ENCODE results near the gene PRRT1.
"Not testable (repeated sequence)": the region's sequence is repeated elsewhere in the genome, so short reads cannot be mapped to it uniquely, and the experiment has no call there.

Gene PRRT1

GRCh38 chr6:32118782-32119628 is 32.7 kb downstream of the PRRT1 start:
- peak; percentile 79 to 84 for ATAC-seq

DNA sequence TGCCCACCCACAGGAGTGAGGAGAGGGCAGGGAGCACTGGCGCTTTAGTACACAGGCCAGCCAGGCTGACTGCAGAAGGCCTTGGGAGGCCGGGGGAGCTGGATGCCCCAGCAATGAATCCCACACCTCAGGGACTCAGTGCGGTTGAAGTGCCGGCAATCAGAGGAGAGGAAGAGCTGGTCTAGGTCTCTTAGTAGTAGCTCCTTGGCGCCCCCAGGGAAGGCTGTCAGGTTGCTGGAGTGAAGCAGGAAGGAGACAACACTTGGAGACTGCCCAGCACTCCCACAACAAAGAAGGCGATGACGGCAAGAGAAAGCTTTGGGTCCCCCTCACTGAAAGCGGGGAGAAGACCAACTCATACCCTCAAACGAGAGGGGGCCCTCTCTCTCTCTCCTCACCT is 34.3 kb downstream of the PRRT1 start:
- ATAC-seq: no peak

- no peak for ATAC-seq
Observed at GRCh38 chr6:32116674-32117073, 35.1 kb downstream of the PRRT1 start.

GRCh38 chr6:32115623-32116022 is 36.1 kb downstream of the PRRT1 start:
- no peak for ATAC-seq

- ATAC-seq: no peak
Observed at GRCh38 chr6:32114796-32115195, 36.9 kb downstream of the PRRT1 start.

DNA sequence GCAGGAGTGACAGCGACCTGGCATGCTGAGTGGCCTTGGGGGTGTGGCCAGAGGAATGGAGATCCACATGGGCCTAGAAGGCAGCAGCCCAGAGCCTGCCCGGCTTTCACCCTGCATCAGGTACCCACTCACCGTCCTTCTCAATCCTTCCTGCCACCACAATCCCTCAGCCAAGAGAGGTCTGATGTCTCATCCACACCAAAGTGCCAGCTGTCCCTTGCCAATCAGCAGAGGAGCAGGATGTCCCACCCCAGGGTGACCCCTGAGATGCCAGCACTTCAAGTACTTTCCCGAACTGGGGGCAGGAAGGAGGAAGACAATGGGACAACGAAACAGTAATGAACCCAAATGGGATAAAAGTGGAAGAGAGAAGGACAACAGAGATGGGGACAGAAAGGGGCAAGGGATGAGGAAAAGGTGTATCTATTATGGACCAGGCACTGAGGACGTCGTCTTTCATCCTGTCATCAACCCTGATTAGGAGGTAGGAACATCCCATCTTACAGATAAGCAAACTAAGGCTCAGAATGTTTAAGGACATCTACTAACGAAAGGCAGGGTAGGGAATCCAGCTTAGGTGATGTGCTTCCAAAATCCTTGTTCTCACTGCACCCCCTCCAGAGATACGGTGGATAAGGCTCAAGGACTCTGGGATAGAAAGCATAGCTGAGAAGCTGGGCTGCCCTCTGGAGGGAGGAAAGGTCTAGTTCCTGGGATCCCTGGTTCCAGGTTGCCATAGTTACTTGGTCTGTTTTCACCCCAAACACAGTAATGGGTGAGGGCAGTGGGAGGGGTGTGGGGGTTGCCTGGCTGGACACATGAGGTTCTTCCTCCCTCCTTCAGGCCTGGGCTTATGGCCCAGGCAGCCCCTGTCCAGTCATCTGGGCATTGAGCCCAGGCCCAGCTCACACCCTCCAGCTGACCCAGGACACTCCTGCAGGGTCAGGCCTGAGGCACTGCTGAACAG is 38.1 kb downstream of the PRRT1 start:
- no peak for ATAC-seq

DNA sequence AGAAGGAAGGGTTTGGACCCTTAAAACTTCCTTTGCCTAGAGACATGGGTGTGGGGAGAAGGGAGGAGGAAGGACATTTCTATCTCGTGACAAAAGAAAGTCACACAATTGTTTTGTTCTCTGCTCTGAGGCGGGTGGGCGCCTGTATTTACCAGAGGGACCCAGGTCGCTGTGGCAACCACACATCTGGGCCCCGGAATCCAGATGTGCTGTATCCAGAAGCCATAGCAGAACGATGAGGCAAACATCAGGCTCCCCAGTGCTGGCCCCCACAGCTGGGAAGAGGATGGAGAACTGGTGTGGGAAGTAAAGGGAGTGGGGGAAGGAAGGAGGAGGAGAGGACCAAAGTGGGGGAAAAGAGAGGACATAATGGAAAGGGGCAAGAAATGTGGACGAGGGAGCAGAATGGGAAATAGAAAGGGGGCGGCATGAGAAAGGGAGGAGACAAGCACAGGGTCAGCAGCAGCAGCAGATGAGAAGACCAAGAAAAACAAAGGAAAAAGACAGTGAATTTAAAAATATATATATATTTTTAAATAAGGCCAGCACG is 39.2 kb downstream of the PRRT1 start:
- ATAC-seq: no peak

- ATAC-seq: no peak
Observed at GRCh38 chr6:32111424-32112066, 40.2 kb downstream of the PRRT1 start.

DNA sequence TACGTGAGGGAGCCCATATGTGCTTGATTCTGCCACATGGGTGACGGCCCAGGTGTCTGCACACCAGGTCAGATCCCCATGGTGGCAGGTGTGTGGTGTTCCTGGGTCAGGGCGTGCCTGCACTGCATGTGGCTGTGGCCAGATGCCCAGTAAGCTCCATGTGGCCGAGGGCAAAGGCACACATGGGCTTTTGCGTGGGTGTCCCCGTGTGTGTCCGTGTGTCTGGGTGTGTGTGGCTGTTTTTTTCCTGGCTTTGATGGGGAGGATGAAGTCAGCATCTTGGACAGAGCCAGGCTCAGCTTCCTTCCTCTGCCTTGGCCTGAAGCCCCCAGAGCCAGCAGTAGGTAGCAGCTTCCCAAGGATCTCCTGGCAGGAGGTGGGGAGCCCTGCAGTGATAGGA is 41.1 kb downstream of the PRRT1 start:
- no peak for ATAC-seq

DNA sequence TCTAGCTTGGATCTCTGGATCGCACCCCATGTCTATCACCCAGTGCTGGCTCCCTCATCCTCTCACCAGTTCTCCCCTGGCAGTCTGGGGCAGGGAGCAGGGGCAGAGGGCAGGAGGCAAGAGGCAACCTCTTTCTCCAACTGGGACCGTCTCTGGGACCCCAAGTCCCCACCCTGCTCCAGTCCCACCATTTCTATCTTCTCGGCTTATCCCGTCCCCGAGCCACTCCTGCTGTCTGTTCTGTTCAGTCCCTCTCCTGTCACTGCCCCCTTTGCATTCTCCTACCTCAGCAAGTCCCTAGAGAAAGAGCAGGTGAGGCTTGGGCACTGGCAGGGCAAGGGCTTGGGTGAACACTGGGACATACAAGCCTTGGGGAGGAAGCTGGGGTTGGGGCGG is 42.0 kb downstream of the PRRT1 start:
- ATAC-seq: no peak

GRCh38 chr6:32109114-32109764 is 42.5 kb downstream of the PRRT1 start, which contains the start of gene TNXB:
Gene TNXB (minus strand): TSS chr6:32109338. CDS start chr6:32098198, 11,140 bp downstream.
- peak in 1 of 2 donors; percentile 19 for ATAC-seq

GRCh38 chr6:32108727-32109113 is 43.0 kb downstream of the PRRT1 start:
- no peak for ATAC-seq

GRCh38 chr6:32108094-32108627 is 43.6 kb downstream of the PRRT1 start:
- ATAC-seq: no peak

- no peak for ATAC-seq
Observed at GRCh38 chr6:32107406-32107805, 44.3 kb downstream of the PRRT1 start.

- ATAC-seq: no peak
Observed at GRCh38 chr6:32105433-32105832, 46.3 kb downstream of the PRRT1 start.

DNA sequence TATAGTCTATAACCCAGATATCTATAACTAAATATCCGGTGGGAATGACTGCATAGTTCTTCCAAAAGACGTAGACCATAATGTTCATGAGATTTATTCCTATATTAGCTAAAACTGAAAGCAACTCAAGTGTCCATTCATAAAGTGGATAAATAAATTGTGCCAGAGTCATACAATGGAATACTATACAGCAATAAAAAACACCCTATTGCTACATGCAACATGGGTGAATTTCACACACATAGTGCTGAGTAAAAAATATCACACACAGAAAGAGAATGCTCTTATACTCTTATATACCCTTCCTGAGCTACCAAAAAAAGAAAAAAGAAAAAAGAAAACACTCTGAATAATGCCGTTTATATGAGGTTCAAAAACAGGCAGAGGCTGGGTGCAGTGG is 49.5 kb downstream of the PRRT1 start:
- no peak for ATAC-seq

- not testable (repeated sequence) for ATAC-seq
Observed at GRCh38 chr6:32100251-32100650, 51.5 kb downstream of the PRRT1 start.
